Esophagus (tissue), 2 donors: ENCODE results near the gene SDHB. TPM values are rescaled to one million over a fixed set of nuclear protein-coding genes. Genes with fewer than 3 reads are reported as not detected.
A peak's percentile ranks its signal among the peaks of the same experiment; 100 is the strongest.

Experiments used
- H3K27ac ChIP-seq, 2 donors: one replicate each; pipeline ENCODE4 v1.5.1; 2013; ENCODE audit warnings: low read depth in 2 of 2, mild to moderate bottlenecking in 2 of 2, inconsistent platforms in 1 of 2, low read length in 1 of 2, moderate library complexity in 1 of 2
- H3K27me3 ChIP-seq, 2 donors: one replicate each; pipeline ENCODE4 v1.6.1; 2013; ENCODE audit warnings: low read length in 2 of 2, control low read depth in 1 of 2, mild to moderate bottlenecking in 1 of 2; ENCODE audit not compliant: insufficient read depth in 2 of 2, control insufficient read depth in 1 of 2
- H3K36me3 ChIP-seq, 2 donors: one replicate each; pipeline ENCODE4 v1.6.1; 2013; ENCODE audit warnings: low read length in 1 of 2; ENCODE audit not compliant: control insufficient read depth in 2 of 2, insufficient read depth in 2 of 2
- H3K4me1 ChIP-seq, 2 donors: one replicate each; pipeline ENCODE4 v1.6.1; 2013; ENCODE audit warnings: low read length in 1 of 2; ENCODE audit not compliant: control insufficient read depth in 2 of 2, insufficient read depth in 2 of 2
- H3K4me3 ChIP-seq, 2 donors: one replicate each; pipeline ENCODE4 v1.5.1; 2013; ENCODE audit warnings: low read length in 2 of 2, mild to moderate bottlenecking in 2 of 2, low read depth in 1 of 2, moderate library complexity in 1 of 2
- H3K9me3 ChIP-seq, 2 donors: one replicate each; pipeline ENCODE4 v1.6.1; 2013; ENCODE audit warnings: mild to moderate bottlenecking in 2 of 2, low read depth in 1 of 2, low read length in 1 of 2, moderate library complexity in 1 of 2; ENCODE audit not compliant: control insufficient read depth in 2 of 2, insufficient read depth in 1 of 2
- WGBS, 2 donors: extraction: QIAGEN DNeasy Blood & Tissue Kit; methylation state at CpG; one replicate each; pipeline ENCODE4 v1.1.7; 2013; 5-methylcytosine and 5-hydroxymethylcytosine counted together
- polyA plus RNA-seq, 2 donors: library from polyadenylated mRNA; stranded (reverse); fragments of 200-250 nt; gene quantifications; one replicate each; pipeline ENCODE4 v1.2.3, GENCODE V29; 2013
- donor health status: healthy with polysubstance abuse.
- donor health status: Bipolar disorder and iron deficiency.

SDHB gene
- polyA plus RNA-seq, 2 donors, result 36.5 to 102 TPM

- H3K27ac ChIP-seq, result no peak overlapping the region
- H3K27me3 ChIP-seq, result no peaks in the 10 kb centered on the region
- H3K4me1 ChIP-seq, result peaks cover 3 to 4% of the 10 kb centered on the region in 2 donors
- no peak overlapping the region for H3K4me3 ChIP-seq
- H3K36me3 ChIP-seq, result peaks cover 15 to 34% of the 10 kb centered on the region in 2 donors
- no peaks in the 10 kb centered on the region for H3K9me3 ChIP-seq
- 94 to 95% methylated on average over 18 to 19 of the region's 19 CpGs for WGBS, 2 donors
Measured at GRCh38 chr1:17001760-17002523, 51.9 kb downstream of the SDHB start.

- Histone ChIP-seq H3K27ac (no peak overlapping the region), H3K4me3 (no peak overlapping the region), H3K27me3 (no peaks in the 10 kb centered on the region), H3K36me3 (peaks cover 11 to 34% of the 10 kb centered on the region in 2 donors), H3K4me1 (peaks cover 3 to 4% of the 10 kb centered on the region in 2 donors), H3K9me3 (no peaks in the 10 kb centered on the region)
- 90 to 94% methylated on average over 8 of the region's 8 CpGs for WGBS, 2 donors
Measured at GRCh38 chr1:16999863-17000262, 54.0 kb downstream of the SDHB start.

- peaks cover 5 to 25% of the 10 kb centered on the region in 2 donors for H3K36me3 ChIP-seq
- peak overlapping the region; percentile 53 to 72 for H3K27ac ChIP-seq
- no peaks in the 10 kb centered on the region for H3K4me1 ChIP-seq
- no peak overlapping the region for H3K4me3 ChIP-seq
- 57 to 62% methylated on average over 10 of the region's 10 CpGs for WGBS, 2 donors
- no peaks in the 10 kb centered on the region for H3K9me3 ChIP-seq
- no peaks in the 10 kb centered on the region for H3K27me3 ChIP-seq
Measured at GRCh38 chr1:16998589-16998988, 55.2 kb downstream of the SDHB start.

- H3K36me3 ChIP-seq, result peaks cover 5 to 15% of the 10 kb centered on the region in 2 donors
- no peaks in the 10 kb centered on the region for H3K27me3 ChIP-seq
- no peaks in the 10 kb centered on the region for H3K4me1 ChIP-seq
- H3K9me3 ChIP-seq, result no peaks in the 10 kb centered on the region
- H3K27ac ChIP-seq, result no peak overlapping the region
- 95 to 96% methylated on average over 14 of the region's 14 CpGs for WGBS, 2 donors
- H3K4me3 ChIP-seq, result no peak overlapping the region
Measured at GRCh38 chr1:16996845-16997244, 57.0 kb downstream of the SDHB start.

GRCh38 chr1:16993521-16994038, 60.3 kb downstream of the SDHB start:
- H3K27ac ChIP-seq, result no peak overlapping the region
- 92 to 94% methylated on average over 15 of the region's 15 CpGs for WGBS, 2 donors
- peaks cover 0 to 2% of the 10 kb centered on the region in 2 donors for H3K9me3 ChIP-seq
- no peak overlapping the region for H3K4me3 ChIP-seq
- H3K36me3 ChIP-seq, result peaks cover 5 to 26% of the 10 kb centered on the region in 2 donors
- no peaks in the 10 kb centered on the region for H3K27me3 ChIP-seq
- no peaks in the 10 kb centered on the region for H3K4me1 ChIP-seq

GRCh38 chr1:16992675-16993074, 61.2 kb downstream of the SDHB start:
- Histone ChIP-seq H3K36me3 (peaks cover 6 to 31% of the 10 kb centered on the region in 2 donors), H3K27me3 (no peaks in the 10 kb centered on the region), H3K4me1 (no peaks in the 10 kb centered on the region), H3K27ac (no peak overlapping the region), H3K9me3 (peaks cover 0 to 2% of the 10 kb centered on the region in 2 donors), H3K4me3 (no peak overlapping the region)
- WGBS, 2 donors, result 95 to 97% methylated on average over 9 of the region's 9 CpGs

- no peak overlapping the region for H3K27ac ChIP-seq
- no peaks in the 10 kb centered on the region for H3K27me3 ChIP-seq
- WGBS, 2 donors, result 95 to 98% methylated on average over 12 of the region's 12 CpGs
- peaks cover 0 to 2% of the 10 kb centered on the region in 2 donors for H3K9me3 ChIP-seq
- no peak overlapping the region for H3K4me3 ChIP-seq
- peaks cover 10 to 36% of the 10 kb centered on the region in 2 donors for H3K36me3 ChIP-seq
- no peaks in the 10 kb centered on the region for H3K4me1 ChIP-seq
Measured at GRCh38 chr1:16992102-16992501, 61.7 kb downstream of the SDHB start.

GRCh38 chr1:16991571-16991970, 62.3 kb downstream of the SDHB start:
- H3K9me3 ChIP-seq, result peaks cover 0 to 2% of the 10 kb centered on the region in 2 donors
- peaks cover 10 to 37% of the 10 kb centered on the region in 2 donors for H3K36me3 ChIP-seq
- WGBS, 2 donors, result 94 to 97% methylated on average over 12 of the region's 12 CpGs
- H3K4me3 ChIP-seq, result no peak overlapping the region
- H3K27ac ChIP-seq, result no peak overlapping the region
- no peaks in the 10 kb centered on the region for H3K4me1 ChIP-seq
- no peaks in the 10 kb centered on the region for H3K27me3 ChIP-seq

- WGBS, 2 donors, result 93 to 94% methylated on average over 22 of the region's 22 CpGs
- H3K4me3 ChIP-seq, result no peak overlapping the region
- H3K27ac ChIP-seq, result no peak overlapping the region
- H3K4me1 ChIP-seq, result peaks cover 0 to 3% of the 10 kb centered on the region in 2 donors
- H3K36me3 ChIP-seq, result peaks cover 10 to 43% of the 10 kb centered on the region in 2 donors
- H3K27me3 ChIP-seq, result no peaks in the 10 kb centered on the region
- H3K9me3 ChIP-seq, result peaks cover 0 to 2% of the 10 kb centered on the region in 2 donors
Measured at GRCh38 chr1:16989676-16990391, 64.0 kb downstream of the SDHB start.
